Astrocyte of the cerebellum (primary cell): Measurements from ENCODE around the gene TIAM1.

Source experiments
- DNase-seq: peaks from one replicate; pipeline ENCODE4 v3.0.0-alpha.2; 2011; ENCODE audit warnings: low read depth
- H3K4me3 ChIP-seq: 2 replicates; pipeline ENCODE4 v1.5.1; 2011; ENCODE audit warnings: mild to moderate bottlenecking, low read depth, low read length, moderate library complexity
- in situ Hi-C: cut with HindIII; loops from 2 replicates; pipeline ENCODE4 v1.10.0; 2017; ENCODE audit warnings: low sequenced_read_pairs
- TF ChIP-seq, protein P1 (sequence below): IDR thresholded peaks from 2 replicates; pipeline ENCODE4 v1.5.1; 2012; ENCODE audit warnings: low read length, low read depth, moderate library complexity, mild to moderate bottlenecking; ENCODE audit errors: missing control alignments

The TIAM1 gene

GRCh38 chr21:31356440-31356839, 12.4 kb upstream of the TIAM1 start:
- DNase-seq = no peak
- TF ChIP-seq, protein P1, sequence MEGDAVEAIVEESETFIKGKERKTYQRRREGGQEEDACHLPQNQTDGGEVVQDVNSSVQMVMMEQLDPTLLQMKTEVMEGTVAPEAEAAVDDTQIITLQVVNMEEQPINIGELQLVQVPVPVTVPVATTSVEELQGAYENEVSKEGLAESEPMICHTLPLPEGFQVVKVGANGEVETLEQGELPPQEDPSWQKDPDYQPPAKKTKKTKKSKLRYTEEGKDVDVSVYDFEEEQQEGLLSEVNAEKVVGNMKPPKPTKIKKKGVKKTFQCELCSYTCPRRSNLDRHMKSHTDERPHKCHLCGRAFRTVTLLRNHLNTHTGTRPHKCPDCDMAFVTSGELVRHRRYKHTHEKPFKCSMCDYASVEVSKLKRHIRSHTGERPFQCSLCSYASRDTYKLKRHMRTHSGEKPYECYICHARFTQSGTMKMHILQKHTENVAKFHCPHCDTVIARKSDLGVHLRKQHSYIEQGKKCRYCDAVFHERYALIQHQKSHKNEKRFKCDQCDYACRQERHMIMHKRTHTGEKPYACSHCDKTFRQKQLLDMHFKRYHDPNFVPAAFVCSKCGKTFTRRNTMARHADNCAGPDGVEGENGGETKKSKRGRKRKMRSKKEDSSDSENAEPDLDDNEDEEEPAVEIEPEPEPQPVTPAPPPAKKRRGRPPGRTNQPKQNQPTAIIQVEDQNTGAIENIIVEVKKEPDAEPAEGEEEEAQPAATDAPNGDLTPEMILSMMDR = no peak
- in situ Hi-C loops = no loop called here
- no peak overlapping the region for H3K4me3 ChIP-seq

GRCh38 chr21:31354604-31355443, 10.8 kb upstream of the TIAM1 start:
- peak; percentile 93 for DNase-seq
- TF ChIP-seq, protein P1 = no peak
- in situ Hi-C loops = no loop called here
- no peak overlapping the region for H3K4me3 ChIP-seq

DNA sequence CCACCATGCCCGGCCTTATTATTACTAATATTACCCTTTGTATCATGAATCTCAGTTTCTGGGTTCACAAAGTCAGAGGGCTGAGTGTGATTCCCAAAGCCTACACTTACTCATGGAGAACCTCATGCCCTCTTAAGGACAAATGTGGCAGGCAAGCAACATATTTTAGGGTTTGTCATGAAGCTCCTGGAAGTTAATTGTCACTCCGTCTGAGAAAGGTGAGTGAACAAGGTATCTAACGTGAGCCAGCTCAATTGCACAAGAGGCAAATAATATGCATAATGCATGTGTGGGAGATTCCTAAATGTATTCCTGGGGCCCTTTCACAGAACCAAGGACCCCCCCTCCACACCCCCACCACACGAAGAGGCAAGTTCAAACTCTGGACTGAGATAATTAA, 10.1 kb upstream of the TIAM1 start:
- in situ Hi-C loops = no loop called here
- H3K4me3 ChIP-seq = no peak overlapping the region
- TF ChIP-seq, protein P1 = no peak
- no peak for DNase-seq

DNA sequence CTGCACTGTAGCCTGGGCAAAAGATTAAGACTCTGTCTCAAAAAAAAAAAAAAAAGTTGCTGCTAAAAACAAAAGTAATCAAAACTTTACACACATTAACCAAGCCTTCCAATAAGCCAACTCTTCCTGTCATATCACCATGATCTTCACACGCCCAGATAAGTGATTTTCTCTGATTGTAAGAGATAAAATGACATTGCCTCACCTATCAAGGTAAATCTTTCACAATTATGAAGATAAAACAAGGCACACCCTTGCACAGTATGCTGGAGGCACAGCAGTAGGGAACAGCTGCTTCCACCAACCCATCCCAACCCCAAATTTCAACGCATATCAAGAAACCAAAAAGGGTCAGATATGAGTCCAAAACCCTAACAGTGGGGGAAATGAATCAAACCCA, 8.8 kb upstream of the TIAM1 start:
- DNase-seq = no peak
- no peak overlapping the region for H3K4me3 ChIP-seq
- TF ChIP-seq, protein P1 = no peak
- in situ Hi-C loops = no loop called here

DNA sequence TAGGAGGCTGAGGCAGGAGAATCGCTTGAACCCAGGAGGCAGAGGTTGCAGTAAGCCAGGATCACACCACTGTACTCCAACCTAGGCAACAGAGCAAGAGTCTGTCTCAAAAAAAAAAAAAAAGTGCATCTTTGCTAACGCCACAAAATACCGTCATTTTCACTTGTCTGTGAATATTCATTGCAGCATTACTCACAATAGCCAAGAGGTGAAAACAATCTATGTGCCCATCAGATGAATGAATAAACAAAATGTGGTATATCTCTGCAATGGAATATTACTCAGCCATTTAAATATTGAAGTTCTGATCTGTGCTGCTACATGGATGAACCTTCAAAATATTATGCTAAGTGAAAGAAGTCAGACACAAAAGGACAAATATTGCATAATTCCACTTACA, 7.9 kb upstream of the TIAM1 start:
- DNase-seq = no peak
- in situ Hi-C loops = no loop called here
- H3K4me3 ChIP-seq = no peak overlapping the region
- TF ChIP-seq, protein P1 = no peak

DNA sequence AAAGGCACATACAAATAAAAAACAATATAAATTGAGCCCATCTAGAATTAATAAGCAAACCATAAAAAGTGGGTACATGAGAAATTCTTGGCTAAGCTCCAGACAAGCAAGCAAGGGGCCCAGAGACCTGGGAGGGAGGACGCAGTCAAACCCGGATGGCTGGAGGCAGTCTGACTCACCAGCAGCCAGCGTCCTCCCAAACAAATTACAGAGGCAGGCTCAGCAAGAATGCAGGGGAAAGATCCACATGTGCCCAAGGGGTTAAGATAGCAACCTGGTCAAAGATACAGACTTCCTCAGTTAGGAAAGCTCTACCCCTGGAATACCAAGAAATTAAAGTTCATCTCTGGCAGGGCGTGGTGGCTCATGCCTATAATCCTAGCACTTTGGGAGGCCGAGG, 7.4 kb upstream of the TIAM1 start:
- TF ChIP-seq, protein P1 = no peak
- in situ Hi-C loops = no loop called here

More for the DNA sequence above, 7.4 kb upstream of the TIAM1 start:
- no peak overlapping the region for H3K4me3 ChIP-seq
- DNase-seq = no peak
